ENCODE data around the gene CHRNA7.

GRCh38 chr15:32036971-32037370, 6.7 kb downstream of the CHRNA7 start:
- TF ChIP-seq SIN3A (IDR thresholded peaks at IDR 0.05; ENCODE audit: borderline replicate concordance in 2 of 2, control insufficient read depth in 1 of 2, low read depth in 2 of 2, low read length in 2 of 2) (no peak), REST (IDR thresholded peaks at IDR 0.05; ENCODE audit: borderline replicate concordance) (no peak), REST (CRISPR knock-in tag; IDR thresholded peaks at IDR 0.05; ENCODE audit: low read depth) (no peak)

All from K562 (cell line).